Retina (tissue), 1 donor: ENCODE results near the gene SH3GL1.

ENCODE experiments used
- DNase-seq: peaks from one replicate; pipeline ENCODE4 v3.0.0-alpha.2; 2016

SH3GL1 gene

GRCh38 chr19:4396949-4397783, 3.2 kb downstream of the SH3GL1 start:
- no peak for DNase-seq

GRCh38 chr19:4393947-4394590, 6.3 kb downstream of the SH3GL1 start:
- DNase-seq, result no peak

- peak; percentile 14 for DNase-seq
Measured at GRCh38 chr19:4391701-4392483, 8.5 kb downstream of the SH3GL1 start.

DNA sequence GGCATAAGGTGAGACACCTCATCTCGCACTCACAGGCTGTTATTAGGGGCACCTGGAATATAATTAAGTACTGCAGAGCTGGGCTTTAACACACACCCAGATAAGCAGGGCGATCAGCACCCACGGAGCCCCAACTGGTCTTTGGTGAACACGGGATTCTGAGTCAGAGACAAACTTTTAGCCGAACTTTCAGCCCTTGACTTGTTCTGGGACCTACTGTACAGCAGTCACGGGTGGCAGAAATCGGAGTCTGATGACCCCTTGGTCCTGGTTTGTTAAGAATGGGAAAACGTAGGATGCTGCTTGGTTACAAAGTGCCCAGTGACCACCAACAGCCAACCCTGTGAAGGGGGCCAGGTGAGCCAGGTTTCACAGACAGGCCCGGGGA, 9.0 kb downstream of the SH3GL1 start:
- DNase-seq, result no peak

GRCh38 chr19:4390567-4391305, 9.6 kb downstream of the SH3GL1 start:
- peak; percentile 68 for DNase-seq

DNA sequence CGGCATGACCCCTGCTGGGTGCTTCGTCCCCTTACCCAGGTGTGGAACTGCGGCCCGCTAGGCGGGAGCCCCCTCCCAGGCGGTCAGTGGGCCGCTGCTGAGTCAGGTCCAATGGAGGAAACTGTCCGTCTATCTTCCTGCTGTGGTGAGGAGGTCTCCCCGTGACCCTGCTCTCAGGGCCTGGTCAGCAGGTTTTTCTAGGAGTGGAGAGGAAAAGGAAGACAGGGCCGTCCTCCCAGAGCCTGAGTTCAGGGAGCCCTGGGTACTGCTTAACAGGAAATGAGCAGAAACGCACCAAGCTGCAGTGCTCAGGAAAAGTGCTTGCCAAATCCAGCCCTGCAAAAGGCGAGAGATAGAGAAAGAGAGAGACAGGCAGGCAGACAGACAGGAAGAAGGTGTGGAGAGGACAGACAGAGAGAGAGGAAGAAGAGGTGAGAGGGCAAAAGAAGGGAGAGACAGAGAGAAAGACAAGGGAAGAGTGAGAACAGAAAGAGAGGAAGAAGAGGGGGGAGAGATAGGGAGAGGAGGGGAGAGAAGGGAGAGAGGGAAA, 10.3 kb downstream of the SH3GL1 start:
- no peak for DNase-seq

GRCh38 chr19:4389511-4390016, 10.8 kb downstream of the SH3GL1 start:
- DNase-seq, result no peak

- DNase-seq, result no peak
Measured at GRCh38 chr19:4389064-4389375, 11.3 kb downstream of the SH3GL1 start.

GRCh38 chr19:4388337-4389063, 11.8 kb downstream of the SH3GL1 start:
- peak; percentile 50 for DNase-seq

GRCh38 chr19:4386041-4386782, 14.1 kb downstream of the SH3GL1 start:
- no peak for DNase-seq

- no peak for DNase-seq
Measured at GRCh38 chr19:4385291-4386040, 14.9 kb downstream of the SH3GL1 start.

DNA sequence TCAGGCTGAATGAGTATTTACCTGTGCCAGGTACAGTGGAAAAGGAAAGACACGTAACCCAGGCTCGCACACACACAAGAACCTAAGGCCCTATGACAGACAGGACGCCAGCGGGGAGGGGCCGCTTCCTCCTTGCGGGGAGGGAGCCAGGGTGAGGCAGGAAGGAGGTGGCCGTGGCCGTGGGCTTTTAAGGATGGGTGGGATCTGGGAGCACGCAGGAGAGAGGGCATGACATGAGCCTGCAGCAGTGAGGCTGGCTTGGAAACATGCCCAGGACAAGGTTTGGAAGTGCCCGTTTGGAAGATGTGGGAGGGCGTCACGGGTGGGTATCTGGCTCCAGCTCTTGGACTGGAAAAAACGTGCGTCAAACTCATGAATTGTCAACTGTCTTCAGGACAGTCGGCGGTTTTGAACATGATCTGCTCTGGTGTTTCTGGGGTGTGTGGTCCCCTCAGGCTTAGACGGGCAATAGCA, 20.1 kb downstream of the SH3GL1 start:
- DNase-seq, result no peak

DNA sequence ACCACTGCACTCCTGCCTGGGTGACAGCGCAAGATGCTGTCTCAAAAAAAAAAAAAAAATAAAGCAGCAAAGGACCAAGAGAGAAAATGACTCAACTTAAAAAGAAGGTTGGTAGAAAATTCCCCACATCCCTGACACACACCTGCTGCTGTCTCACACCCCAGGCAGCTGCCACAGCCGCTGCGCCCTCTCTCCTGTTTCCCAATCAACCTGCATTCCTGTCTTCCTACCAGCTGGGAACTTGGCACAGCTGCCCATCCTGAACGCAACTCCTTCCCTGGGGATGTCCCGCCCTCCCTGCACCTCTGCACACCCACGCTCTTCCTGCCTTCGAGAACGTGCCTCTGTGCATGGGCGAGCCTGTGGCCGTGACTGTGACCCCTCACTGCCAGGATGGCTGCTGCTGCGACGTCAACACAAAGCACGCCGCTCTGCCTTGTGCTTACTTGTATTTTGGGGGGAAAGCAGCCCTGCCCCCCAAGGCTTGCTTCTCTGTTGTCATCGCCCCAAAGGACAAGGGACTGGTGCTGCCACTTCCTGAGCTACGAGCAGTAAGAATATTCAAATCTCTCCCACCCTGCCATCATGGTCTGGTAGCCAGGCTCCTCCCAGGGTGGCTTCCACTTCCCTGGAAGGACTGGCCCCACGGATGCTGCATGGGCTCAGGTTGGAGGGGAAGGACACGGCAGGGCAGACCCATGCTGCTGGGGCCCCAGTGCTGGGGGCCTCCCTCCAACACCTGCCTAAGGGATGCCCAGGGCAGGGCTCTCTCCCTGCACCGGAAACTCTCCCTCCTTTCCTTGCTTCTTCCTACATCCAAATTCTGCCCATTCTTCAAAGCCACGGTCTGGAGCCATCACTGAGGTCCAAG, 20.7 kb downstream of the SH3GL1 start:
- no peak for DNase-seq

DNA sequence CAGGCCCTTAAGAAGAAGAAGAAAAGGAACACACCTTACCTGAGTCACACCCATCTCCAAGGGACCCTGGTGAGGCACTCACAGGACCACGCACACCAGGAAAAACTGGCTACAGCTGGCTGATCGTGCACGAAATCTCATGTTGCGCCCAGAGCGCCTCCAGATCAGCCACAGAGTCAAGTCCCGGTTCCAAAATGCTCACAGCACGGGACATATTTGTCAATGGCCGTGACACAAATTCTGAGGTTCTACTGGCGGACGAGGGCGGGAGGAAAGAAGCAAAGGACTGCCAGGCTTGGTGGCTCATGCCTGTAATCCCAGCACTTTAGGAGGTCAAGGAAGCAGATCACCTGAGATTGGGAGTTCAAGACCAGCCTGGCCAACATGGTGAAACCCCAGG, 21.5 kb downstream of the SH3GL1 start:
- DNase-seq, result no peak

GRCh38 chr19:4376991-4377781, 23.2 kb downstream of the SH3GL1 start:
- no peak for DNase-seq

- no peak for DNase-seq
Measured at GRCh38 chr19:4376671-4376990, 23.7 kb downstream of the SH3GL1 start.

DNA sequence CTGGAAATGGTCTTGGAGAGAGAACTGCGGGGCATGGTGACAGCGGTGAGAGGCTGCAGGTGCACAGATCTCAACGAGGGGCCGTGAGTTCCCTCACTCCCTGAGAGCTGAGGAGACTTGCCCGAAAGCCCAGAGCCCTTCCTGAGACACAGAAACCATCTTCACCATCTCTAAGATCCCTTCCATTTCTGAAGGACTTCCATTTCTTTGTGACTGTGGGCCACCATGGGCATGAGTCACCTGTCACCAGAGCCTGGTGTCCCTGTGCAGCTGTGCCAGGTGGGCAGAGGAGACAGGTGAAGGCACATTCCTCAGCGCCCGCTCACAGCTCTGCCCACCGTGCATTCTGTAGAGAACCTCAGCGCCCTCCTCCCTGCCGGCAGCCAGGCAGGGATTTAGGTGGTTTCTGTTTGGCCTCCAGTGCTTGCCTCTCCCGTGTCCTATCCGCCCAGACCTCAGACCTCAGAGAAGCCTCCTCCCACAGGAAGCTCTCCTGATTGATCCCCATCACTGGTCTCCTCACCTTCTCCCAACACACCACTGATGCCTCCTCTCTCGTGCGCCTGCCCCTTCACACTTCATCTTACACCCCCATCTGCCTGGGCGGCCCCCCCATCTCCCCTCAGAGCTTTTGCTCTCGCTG, 24.2 kb downstream of the SH3GL1 start:
- no peak for DNase-seq
